ENCODE results near the gene APOL2. TPM values are rescaled to one million over a fixed set of nuclear protein-coding genes. Genes with fewer than 3 reads are reported as not detected.
A peak's percentile ranks its signal among the peaks of the same experiment; 100 is the strongest.
"Not testable (repeated sequence)": the region's sequence is repeated elsewhere in the genome, so short reads cannot be mapped to it uniquely, and the experiment has no call there.

Gene APOL2
- polyA plus RNA-seq, 1 experiment = 27.8 TPM

- Histone ChIP-seq H3K27me3 (ENCODE audit: control insufficient read depth, insufficient read depth, low read length) (0 out of 2 replicates have a peak, but pooled peaks cover 1% of the 10 kb centered on the region), H3K36me3 (ENCODE audit: control insufficient read depth, insufficient read depth, low read length) (no peaks in the 10 kb centered on the region), H3K4me3 (ENCODE audit: low read depth, low read length) (no peak overlapping the region)
- POLR2A ChIA-PET = no interaction called here
- DNase-seq (ENCODE audit: low read depth) = no peak
- TF ChIP-seq CTCF (IDR thresholded peaks at IDR 0.05; ENCODE audit: insufficient read depth, low read depth, low read length) = no peak
- CTCF ChIA-PET = interaction anchor here (0.8 to 3.5 kb wide), 3 partner anchors 10 to 56 kb away, joined by 3 to 10 read pairs (median 3); no protein-coding TSS in a partner anchor
Measured at GRCh38 chr22:36253523-36254490, 14.5 kb upstream of the APOL2 start.

- Histone ChIP-seq H3K27me3 (ENCODE audit: control insufficient read depth, insufficient read depth, low read length) (0 out of 2 replicates have a peak, but pooled peaks cover 1% of the 10 kb centered on the region), H3K4me3 (ENCODE audit: low read depth, low read length) (peak within 1 kb of the TSS; percentile 14; the same call in 1 of the 2 replicates), H3K36me3 (ENCODE audit: control insufficient read depth, insufficient read depth, low read length) (no peaks in the 10 kb centered on the region)
- TF ChIP-seq CTCF (IDR thresholded peaks at IDR 0.05; ENCODE audit: insufficient read depth, low read depth, low read length) = no peak
- POLR2A ChIA-PET = no interaction called here
- CTCF ChIA-PET = interaction anchor here (0.8 to 3.5 kb wide), 3 partner anchors 9 to 55 kb away, joined by 3 to 10 read pairs (median 3); no protein-coding TSS in a partner anchor
- DNase-seq (ENCODE audit: low read depth) = no peak
Measured at GRCh38 chr22:36252754-36253522, 13.6 kb upstream of the APOL2 start, which contains the start of gene APOL1. APOL1 (plus strand) TSS chr22:36253133; CDS start chr22:36254956, 1,823 bp downstream.

GRCh38 chr22:36251979-36252608 lies 12.8 kb upstream of the APOL2 start:
- H3K36me3 ChIP-seq (ENCODE audit: control insufficient read depth, insufficient read depth, low read length); POLR2A ChIA-PET; H3K4me3 ChIP-seq (ENCODE audit: low read depth, low read length); DNase-seq (ENCODE audit: low read depth); H3K27me3 ChIP-seq (ENCODE audit: control insufficient read depth, insufficient read depth, low read length): not testable (repeated sequence)
- CTCF ChIA-PET = interaction anchor here (0.5 to 3.5 kb wide), 3 partner anchors 9 to 55 kb away, joined by 3 to 10 read pairs (median 3); no protein-coding TSS in a partner anchor

GRCh38 chr22:36250292-36250960 lies 11.1 kb upstream of the APOL2 start:
- H3K4me3 ChIP-seq (ENCODE audit: low read depth, low read length); H3K27me3 ChIP-seq (ENCODE audit: control insufficient read depth, insufficient read depth, low read length); POLR2A ChIA-PET; H3K36me3 ChIP-seq (ENCODE audit: control insufficient read depth, insufficient read depth, low read length); DNase-seq (ENCODE audit: low read depth): not testable (repeated sequence)
- CTCF ChIA-PET = interaction anchor here (2.0 kb wide), 1 partner anchor 8 kb away, joined by 4 read pairs; no protein-coding TSS in a partner anchor

- POLR2A ChIA-PET = no interaction called here
Measured at GRCh38 chr22:36249160-36249559, 9.8 kb upstream of the APOL2 start.

More at GRCh38 chr22:36249160-36249559, 9.8 kb upstream of the APOL2 start:
- no peak overlapping the region for H3K4me3 ChIP-seq (ENCODE audit: low read depth, low read length)
- H3K36me3 ChIP-seq (ENCODE audit: control insufficient read depth, insufficient read depth, low read length) = no peaks in the 10 kb centered on the region
- no peak for TF ChIP-seq CTCF (IDR thresholded peaks at IDR 0.05; ENCODE audit: insufficient read depth, low read depth, low read length)
- CTCF ChIA-PET = interaction anchor here (0.6 to 2.2 kb wide), 4 partner anchors 9 to 112 kb away, joined by 3 to 5 read pairs (median 4); no protein-coding TSS in a partner anchor
- DNase-seq (ENCODE audit: low read depth) = no peak
- 0 out of 2 replicates have a peak, but pooled peaks cover 1% of the 10 kb centered on the region for H3K27me3 ChIP-seq (ENCODE audit: control insufficient read depth, insufficient read depth, low read length)
